Neuronal stem cell (in vitro differentiated cells): ENCODE results near the gene GABBR2.

ENCODE experiments used
- DNase-seq: peaks from one replicate; pipeline ENCODE4 v3.0.0-alpha.2; 2013; ENCODE audit warnings: low spot score
- H2AFZ ChIP-seq: one replicate; pipeline ENCODE4 v1.6.1; 2013; ENCODE audit warnings: mild to moderate bottlenecking, low read length, inconsistent platforms
- H2AK5ac ChIP-seq: 2 replicates; pipeline ENCODE4 v1.6.1; 2013; ENCODE audit warnings: low read depth, mild to moderate bottlenecking, inconsistent platforms, low read length, moderate library complexity, mixed read lengths
- H2BK120ac ChIP-seq: 2 replicates; pipeline ENCODE4 v1.6.1; 2013; ENCODE audit warnings: low read depth, mild to moderate bottlenecking, inconsistent platforms, low read length, moderate library complexity, mixed read lengths
- H2BK12ac ChIP-seq: one replicate; pipeline ENCODE4 v1.6.1; 2013; ENCODE audit warnings: low read length, inconsistent platforms
- H2BK15ac ChIP-seq: 2 replicates; pipeline ENCODE4 v1.6.1; 2013; ENCODE audit warnings: mild to moderate bottlenecking, low read length, inconsistent platforms, mixed read lengths
- H2BK5ac ChIP-seq: one replicate; pipeline ENCODE4 v1.6.1; 2013; ENCODE audit warnings: inconsistent platforms, mild to moderate bottlenecking, low read length, moderate library complexity
- H3K14ac ChIP-seq: one replicate; pipeline ENCODE4 v1.6.1; 2013; ENCODE audit warnings: low read length, inconsistent platforms
- H3K18ac ChIP-seq: 2 replicates; pipeline ENCODE4 v1.6.1; 2013; ENCODE audit warnings: low read length, inconsistent platforms
- H3K23ac ChIP-seq: 2 replicates; pipeline ENCODE4 v1.6.1; 2013; ENCODE audit warnings: low read depth, mild to moderate bottlenecking, mixed read lengths, low read length, inconsistent platforms; ENCODE audit not compliant: poor library complexity
- H3K27ac ChIP-seq: replicated peaks from 3 replicates; pipeline ENCODE4 v1.5.1; 2013; ENCODE audit warnings: low read length, inconsistent platforms
- H3K27me3 ChIP-seq, 3 experiments: 2 replicates each; pipeline ENCODE4 v1.6.1; 2013; ENCODE audit warnings: low read length in 3 of 3, mild to moderate bottlenecking in 2 of 3, inconsistent platforms in 1 of 3, low read depth in 1 of 3, mixed read lengths in 1 of 3, moderate library complexity in 1 of 3; ENCODE audit not compliant: control insufficient read depth in 3 of 3, insufficient read depth in 3 of 3
- H3K36me3 ChIP-seq, 2 donors: replicated peaks in 1 of 2; 2 replicates each; pipeline ENCODE4 v1.6.1; 2013; ENCODE audit warnings: low read length in 2 of 2; ENCODE audit not compliant: control insufficient read depth in 2 of 2, insufficient read depth in 2 of 2
- H3K4ac ChIP-seq: 2 replicates; pipeline ENCODE4 v1.6.1; 2013; ENCODE audit warnings: inconsistent platforms, mild to moderate bottlenecking, low read length, moderate library complexity
- H3K4me1 ChIP-seq, 2 donors: 1 replicate in 1 of 2; 2 replicates in 1 of 2; pipeline ENCODE4 v1.6.1; 2013; ENCODE audit warnings: low read length in 2 of 2, low read depth in 1 of 2; ENCODE audit not compliant: control insufficient read depth in 2 of 2, insufficient read depth in 1 of 2
- H3K4me2 ChIP-seq: one replicate; pipeline ENCODE4 v1.6.1; 2013; ENCODE audit warnings: mild to moderate bottlenecking, low read length, inconsistent platforms; ENCODE audit not compliant: insufficient read depth, poor library complexity, severe bottlenecking
- H3K4me3 ChIP-seq, 2 donors: 2 replicates each; pipeline ENCODE4 v1.5.1; 2013; ENCODE audit warnings: low read length in 2 of 2, mild to moderate bottlenecking in 2 of 2, inconsistent platforms in 1 of 2, moderate library complexity in 1 of 2
- H3K79me1 ChIP-seq: one replicate; pipeline ENCODE4 v1.6.1; 2013; ENCODE audit warnings: low read depth, mild to moderate bottlenecking, inconsistent platforms, low read length, moderate library complexity
- H3K9ac ChIP-seq: one replicate; pipeline ENCODE4 v1.6.1; 2013; ENCODE audit warnings: mild to moderate bottlenecking, low read depth, low read length, inconsistent platforms; ENCODE audit not compliant: poor library complexity
- H3K9me3 ChIP-seq, 2 donors: replicated peaks in 1 of 2; 2 replicates each; pipeline versions ENCODE3 to v1.6.1; 2013; ENCODE audit warnings: low read length in 2 of 2, mild to moderate bottlenecking in 2 of 2, inconsistent platforms in 1 of 2, low read depth in 1 of 2, mixed read lengths in 1 of 2, moderate library complexity in 1 of 2; ENCODE audit not compliant: control insufficient read depth in 2 of 2, insufficient read depth in 1 of 2
- H4K8ac ChIP-seq: one replicate; pipeline ENCODE4 v1.6.1; 2013; ENCODE audit warnings: low read depth, mild to moderate bottlenecking, inconsistent platforms, low read length, moderate library complexity
- H4K91ac ChIP-seq: one replicate; pipeline ENCODE4 v1.6.1; 2013; ENCODE audit warnings: low read length, low read depth, mild to moderate bottlenecking, inconsistent platforms; ENCODE audit not compliant: poor library complexity
- WGBS, 2 donors: extraction: QIAGEN DNeasy Blood & Tissue Kit; methylation state at CpG; one replicate each; pipeline ENCODE4 v1.1.7; 2013; ENCODE audit warnings: missing lambda C conversion rate in 2 of 2, mixed read lengths in 1 of 2; ENCODE audit not compliant: insufficient read length in 2 of 2, insufficient replicate concordance in 1 of 2; ENCODE audit errors: extremely low coverage in 2 of 2; 5-methylcytosine and 5-hydroxymethylcytosine counted together

GABBR2 gene

GRCh38 chr9:98316445-98317133 is 392.1 kb downstream of the GABBR2 start:
- Histone ChIP-seq H3K18ac (no peak overlapping the region), H3K14ac (no peak overlapping the region), H3K9ac (no peak overlapping the region), H3K4me2 (no peak overlapping the region), H2BK120ac (no peak overlapping the region), H2BK15ac (no peak overlapping the region), H3K4me3 (no peak overlapping the region), H3K9me3 (peaks cover 0 to 3% of the 10 kb centered on the region in 2 donors), H3K4ac (no peak overlapping the region), H2BK12ac (no peak overlapping the region), H2BK5ac (no peak overlapping the region), H3K27ac (no peak overlapping the region), H2AK5ac (no peak overlapping the region), H3K4me1 (peaks cover 2 to 10% of the 10 kb centered on the region in 2 donors), H2AFZ (no peak overlapping the region), H3K23ac (no peak overlapping the region), H4K91ac (no peak overlapping the region), H4K8ac (no peak overlapping the region), H3K27me3 (peaks cover 0 to 6% (median 0%) of the 10 kb centered on the region in 3 experiments), H3K36me3 (no peaks in the 10 kb centered on the region), H3K79me1 (peaks cover 3% of the 10 kb centered on the region)
- no CpG with 5 or more reads among the region's 9 CpGs for WGBS, 2 donors
- DNase-seq, result no peak

DNA sequence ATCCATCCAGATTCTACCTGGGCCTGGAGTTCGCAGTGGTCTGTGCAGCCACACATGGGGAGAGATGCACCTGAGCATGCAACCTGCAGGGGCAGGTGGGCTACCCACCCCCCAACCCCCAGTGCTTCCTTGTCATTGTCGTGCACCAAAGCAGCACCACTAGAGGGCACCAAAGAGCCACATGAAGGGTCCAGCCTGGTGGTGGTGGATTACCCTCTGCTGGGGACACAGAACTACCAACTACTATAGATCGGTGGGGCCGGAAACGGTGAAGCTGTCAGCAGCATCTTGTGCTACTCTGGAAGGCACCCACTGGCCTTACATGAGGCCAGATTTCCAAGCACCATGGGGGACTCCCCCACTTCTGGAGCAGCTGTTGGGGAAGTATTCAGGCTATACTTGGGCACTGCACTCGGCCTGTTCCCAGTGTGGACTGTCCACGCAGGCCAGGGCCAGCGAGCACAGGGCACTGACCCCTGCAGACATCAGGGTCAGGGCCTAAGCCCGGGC is 393.1 kb downstream of the GABBR2 start:
- Histone ChIP-seq H3K23ac (peak overlapping the region; percentile 14), H3K27ac (no peak overlapping the region)
- no CpG with 5 or more reads among the region's 9 CpGs for WGBS, 2 donors

GRCh38 chr9:98315067-98315453 is 393.7 kb downstream of the GABBR2 start:
- H3K14ac ChIP-seq, result no peak overlapping the region
- H3K4ac ChIP-seq, result no peak overlapping the region
- no peak overlapping the region for H3K9ac ChIP-seq
- no peak overlapping the region for H2AFZ ChIP-seq
- H4K91ac ChIP-seq, result no peak overlapping the region
- H3K23ac ChIP-seq, result no peak overlapping the region
- no peaks in the 10 kb centered on the region for H3K79me1 ChIP-seq
- peaks cover 2 to 10% of the 10 kb centered on the region in 2 donors for H3K4me1 ChIP-seq
- no peak overlapping the region for H3K4me3 ChIP-seq
- no peak overlapping the region for H4K8ac ChIP-seq
- no peak overlapping the region for H2BK15ac ChIP-seq
- H2AK5ac ChIP-seq, result no peak overlapping the region
- no peaks in the 10 kb centered on the region for H3K36me3 ChIP-seq
- H2BK12ac ChIP-seq, result no peak overlapping the region
- no peak overlapping the region for H2BK5ac ChIP-seq
- no peak overlapping the region for H3K18ac ChIP-seq
- no peak overlapping the region for H3K27ac ChIP-seq
- peaks cover 0 to 6% (median 0%) of the 10 kb centered on the region in 3 experiments for H3K27me3 ChIP-seq
- no peak overlapping the region for H3K4me2 ChIP-seq
- no peak overlapping the region for H2BK120ac ChIP-seq
- no peaks in the 10 kb centered on the region for H3K9me3 ChIP-seq
- WGBS, 2 donors, result no CpG with 5 or more reads among the region's 7 CpGs
- no peak for DNase-seq

More for the DNA sequence above, 393.1 kb downstream of the GABBR2 start:
- Histone ChIP-seq H2BK120ac (no peak overlapping the region), H3K4me1 (peaks cover 2 to 10% of the 10 kb centered on the region in 2 donors), H2AFZ (peak overlapping the region; percentile 51), H3K36me3 (no peaks in the 10 kb centered on the region), H3K79me1 (no peaks in the 10 kb centered on the region), H4K8ac (no peak overlapping the region), H4K91ac (no peak overlapping the region), H3K4me2 (no peak overlapping the region), H3K9me3 (no peaks in the 10 kb centered on the region), H3K14ac (no peak overlapping the region), H3K9ac (peak overlapping the region; percentile 27), H3K27me3 (peaks cover 0 to 6% (median 0%) of the 10 kb centered on the region in 3 experiments), H3K18ac (peak overlapping the region; percentile 30), H2BK15ac (no peak overlapping the region), H2BK5ac (no peak overlapping the region), H2AK5ac (no peak overlapping the region), H2BK12ac (no peak overlapping the region), H3K4me3 (no peak overlapping the region), H3K4ac (no peak overlapping the region)
- peak; percentile 90 for DNase-seq

- no peak overlapping the region for H2AFZ ChIP-seq
- H3K18ac ChIP-seq, result no peak overlapping the region
- H3K23ac ChIP-seq, result no peak overlapping the region
- H3K4me2 ChIP-seq, result no peak overlapping the region
- H4K91ac ChIP-seq, result no peak overlapping the region
- no peaks in the 10 kb centered on the region for H3K9me3 ChIP-seq
- no peak for DNase-seq
- H2BK5ac ChIP-seq, result no peak overlapping the region
- no peak overlapping the region for H4K8ac ChIP-seq
- no peak overlapping the region for H2BK12ac ChIP-seq
- H3K27ac ChIP-seq, result no peak overlapping the region
- peaks cover 2 to 10% of the 10 kb centered on the region in 2 donors for H3K4me1 ChIP-seq
- H2BK120ac ChIP-seq, result no peak overlapping the region
- no peak overlapping the region for H2BK15ac ChIP-seq
- no peak overlapping the region for H2AK5ac ChIP-seq
- no peak overlapping the region for H3K14ac ChIP-seq
- H3K4ac ChIP-seq, result no peak overlapping the region
- WGBS, 2 donors, result no CpG with 5 or more reads among the region's 6 CpGs
- H3K4me3 ChIP-seq, result no peak overlapping the region
- H3K27me3 ChIP-seq, result peaks cover 0 to 6% (median 0%) of the 10 kb centered on the region in 3 experiments
- H3K79me1 ChIP-seq, result no peaks in the 10 kb centered on the region
- no peaks in the 10 kb centered on the region for H3K36me3 ChIP-seq
- H3K9ac ChIP-seq, result no peak overlapping the region
Observed at GRCh38 chr9:98314381-98315066, 394.2 kb downstream of the GABBR2 start.
